T-helper 2 cell treated with Interferon-gamma antibody and Interleukin-4, amounts not matched to agents 5 μg/mL and 100 μg/mL, for 36 hours (primary cell): ENCODE results near the gene TMEM151A.

Experiments used
- DNase-seq: peaks from one replicate; pipeline ENCODE4 v3.0.0; 2021; ENCODE audit warnings: low spot score
- H3K27ac Mint-ChIP-seq: one replicate; pipeline ENCODE4 v1.8.0; 2021; ENCODE audit warnings: mild to moderate bottlenecking, mixed read lengths
- H3K27me3 Mint-ChIP-seq: one replicate; pipeline ENCODE4 v1.8.0; 2021; ENCODE audit warnings: low read depth, mixed read lengths
- H3K36me3 Mint-ChIP-seq: one replicate; pipeline ENCODE4 v1.8.0; 2021; ENCODE audit warnings: low read depth, mixed read lengths
- H3K4me1 Mint-ChIP-seq: one replicate; pipeline ENCODE4 v1.8.0; 2021; ENCODE audit warnings: low read depth, mixed read lengths
- H3K4me3 Mint-ChIP-seq: one replicate; pipeline ENCODE4 v1.8.0; 2022; ENCODE audit warnings: mild to moderate bottlenecking, moderate library complexity, mixed read lengths
- H3K9me3 Mint-ChIP-seq: one replicate; pipeline ENCODE4 v1.8.0; 2021; ENCODE audit warnings: mixed read lengths

Gene TMEM151A

GRCh38 chr11:66324664-66325063 lies 33.0 kb downstream of the TMEM151A start:
- H3K4me1 Mint-ChIP-seq, result peaks cover 20% of the 10 kb centered on the region
- H3K36me3 Mint-ChIP-seq, result no peaks in the 10 kb centered on the region
- H3K9me3 Mint-ChIP-seq, result peaks cover 8% of the 10 kb centered on the region
- H3K4me3 Mint-ChIP-seq, result no peak overlapping the region
- H3K27ac Mint-ChIP-seq, result no peak overlapping the region
- H3K27me3 Mint-ChIP-seq, result peaks cover 5% of the 10 kb centered on the region
- no peak for DNase-seq

DNA sequence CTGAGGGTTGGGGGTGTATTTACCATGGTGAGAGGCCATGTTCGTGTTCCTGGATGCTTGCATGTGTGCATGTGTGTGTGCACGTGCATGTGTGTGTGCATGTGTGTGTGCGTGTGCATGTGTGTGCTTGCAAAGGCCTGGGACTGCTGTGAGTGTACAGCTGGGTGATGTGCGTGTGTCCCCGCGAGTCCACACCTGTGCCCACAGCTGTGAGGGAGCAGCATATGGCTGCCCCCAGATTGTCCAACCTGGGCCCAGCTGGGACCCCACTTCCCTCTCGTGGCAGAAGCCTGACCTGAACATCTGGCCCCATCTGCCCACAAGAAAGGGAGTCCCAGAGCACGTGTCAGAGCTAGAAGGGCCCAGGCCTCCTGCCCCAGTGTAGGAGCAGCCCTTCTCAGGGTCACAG lies 33.6 kb downstream of the TMEM151A start:
- Mint-ChIP-seq H3K9me3 (peaks cover 2% of the 10 kb centered on the region), H3K27ac (no peak overlapping the region), H3K4me3 (no peak overlapping the region), H3K4me1 (peaks cover 20% of the 10 kb centered on the region), H3K27me3 (peaks cover 1% of the 10 kb centered on the region), H3K36me3 (no peaks in the 10 kb centered on the region)
- DNase-seq, result no peak

DNA sequence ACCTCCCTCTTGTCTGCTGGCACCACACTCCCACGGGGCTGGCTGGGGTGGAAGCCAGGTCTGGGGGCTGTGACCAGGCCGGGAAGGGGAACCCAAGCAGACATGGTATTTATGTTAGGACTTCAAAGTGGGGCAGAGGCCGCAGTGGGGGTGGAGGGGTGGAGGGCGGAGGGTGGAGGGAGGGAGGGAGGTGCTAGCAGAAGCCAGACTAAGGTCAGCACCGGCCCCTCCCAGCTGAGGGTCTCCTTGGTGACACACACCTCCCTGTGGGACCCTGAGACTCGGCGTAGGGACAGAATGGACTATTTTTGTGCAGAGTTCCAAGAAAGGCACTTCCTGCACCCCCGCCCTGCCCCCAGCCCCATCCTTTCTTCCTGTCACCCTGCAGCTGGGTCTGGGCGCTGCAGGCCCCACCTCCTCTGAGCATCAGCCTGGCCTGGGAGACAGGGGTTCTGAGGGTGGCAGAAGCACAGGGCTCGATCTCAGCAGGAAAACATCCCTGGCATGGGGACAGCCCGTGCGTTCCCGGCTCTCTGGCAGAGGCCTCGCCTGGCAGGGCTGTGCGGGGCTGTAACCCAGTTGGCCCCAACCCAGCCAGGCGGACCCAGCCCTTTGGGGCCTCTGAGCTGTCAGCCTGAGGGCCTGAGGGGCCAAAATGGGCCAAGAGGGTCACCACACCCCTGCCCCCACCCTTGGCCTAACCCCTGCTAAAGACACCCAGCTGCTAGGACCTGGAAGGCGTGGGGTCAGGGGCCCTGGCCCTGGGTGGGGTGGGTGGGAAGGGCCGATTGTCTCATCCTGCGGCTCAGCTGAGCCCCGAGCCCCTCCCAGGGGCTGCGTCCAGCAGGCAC lies 34.8 kb downstream of the TMEM151A start:
- H3K36me3 Mint-ChIP-seq, result no peaks in the 10 kb centered on the region
- no peaks in the 10 kb centered on the region for H3K27me3 Mint-ChIP-seq
- H3K27ac Mint-ChIP-seq, result peak overlapping the region; percentile 70
- H3K4me3 Mint-ChIP-seq, result no peak overlapping the region
- no peaks in the 10 kb centered on the region for H3K9me3 Mint-ChIP-seq
- DNase-seq, result no peak
- peaks cover 20% of the 10 kb centered on the region for H3K4me1 Mint-ChIP-seq

- DNase-seq, result no peak
- peaks cover 20% of the 10 kb centered on the region for H3K4me1 Mint-ChIP-seq
- no peaks in the 10 kb centered on the region for H3K9me3 Mint-ChIP-seq
- H3K36me3 Mint-ChIP-seq, result no peaks in the 10 kb centered on the region
- H3K27ac Mint-ChIP-seq, result peak overlapping the region; percentile 62
- no peaks in the 10 kb centered on the region for H3K27me3 Mint-ChIP-seq
- peak overlapping the region; percentile 6 for H3K4me3 Mint-ChIP-seq
Measured at GRCh38 chr11:66327171-66328030, 35.7 kb downstream of the TMEM151A start.

DNA sequence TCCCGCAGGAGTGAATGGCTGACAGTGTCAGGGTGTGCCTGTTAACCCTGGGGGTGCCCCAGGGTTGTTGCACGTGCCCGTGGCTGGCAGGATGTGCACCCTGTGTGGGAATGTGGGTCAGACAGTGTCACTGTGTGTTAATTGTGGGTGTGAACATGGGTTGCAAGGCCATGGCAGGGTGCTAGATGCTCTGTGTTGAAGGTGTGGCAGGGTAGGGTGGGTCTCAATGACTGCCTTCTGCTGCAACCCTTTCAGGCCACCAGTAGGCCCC lies 36.3 kb downstream of the TMEM151A start:
- Mint-ChIP-seq H3K4me3 (no peak overlapping the region), H3K36me3 (no peaks in the 10 kb centered on the region), H3K4me1 (peaks cover 20% of the 10 kb centered on the region), H3K27me3 (no peaks in the 10 kb centered on the region), H3K9me3 (no peaks in the 10 kb centered on the region), H3K27ac (peak overlapping the region; percentile 62)
- DNase-seq, result no peak

DNA sequence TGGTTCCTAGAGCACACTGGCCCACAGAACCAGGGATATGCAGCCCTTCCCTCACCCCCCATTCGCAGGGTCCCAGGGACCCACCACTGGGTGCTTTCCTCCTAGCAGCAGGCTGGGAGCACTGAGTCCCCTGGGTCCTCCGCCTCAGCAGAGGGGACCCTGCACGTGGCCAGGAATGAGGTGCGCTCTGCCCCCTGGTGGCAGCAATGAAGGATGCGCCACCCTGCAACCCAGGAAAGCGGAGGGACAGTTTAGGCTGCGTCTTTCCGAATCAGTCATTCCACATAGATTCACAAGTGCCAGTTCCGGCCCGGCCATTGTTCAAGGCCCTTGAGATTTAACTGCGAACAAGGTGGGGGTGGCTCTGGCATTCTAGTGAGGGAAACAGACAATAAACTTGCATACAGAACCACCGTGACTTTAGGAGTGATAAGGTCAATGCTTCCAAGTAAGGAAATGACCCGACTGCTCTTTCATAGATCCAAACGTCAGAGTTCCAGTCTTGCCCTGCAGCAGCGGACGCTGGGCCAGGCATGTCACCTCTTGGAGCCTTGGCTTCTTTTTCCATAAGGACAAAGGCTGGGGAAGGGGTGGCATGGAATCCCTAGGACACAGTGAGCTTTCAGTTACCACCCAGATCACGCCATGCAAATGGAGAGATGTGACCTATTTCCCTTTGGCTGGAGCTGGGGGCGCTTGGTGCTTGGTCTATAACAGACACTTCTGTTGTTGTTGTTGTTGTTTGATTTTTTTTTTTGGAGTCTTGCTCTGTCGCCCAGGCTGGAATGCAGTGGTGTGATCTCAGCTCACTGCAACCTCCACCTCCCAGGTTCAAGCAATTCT lies 36.8 kb downstream of the TMEM151A start:
- peak overlapping the region; percentile 62 for H3K27ac Mint-ChIP-seq
- peak; percentile 79 for DNase-seq
- H3K36me3 Mint-ChIP-seq, result no peaks in the 10 kb centered on the region
- H3K27me3 Mint-ChIP-seq, result no peaks in the 10 kb centered on the region
- H3K4me3 Mint-ChIP-seq, result peak overlapping the region; percentile 55
- no peaks in the 10 kb centered on the region for H3K9me3 Mint-ChIP-seq
- H3K4me1 Mint-ChIP-seq, result peaks cover 20% of the 10 kb centered on the region

DNA sequence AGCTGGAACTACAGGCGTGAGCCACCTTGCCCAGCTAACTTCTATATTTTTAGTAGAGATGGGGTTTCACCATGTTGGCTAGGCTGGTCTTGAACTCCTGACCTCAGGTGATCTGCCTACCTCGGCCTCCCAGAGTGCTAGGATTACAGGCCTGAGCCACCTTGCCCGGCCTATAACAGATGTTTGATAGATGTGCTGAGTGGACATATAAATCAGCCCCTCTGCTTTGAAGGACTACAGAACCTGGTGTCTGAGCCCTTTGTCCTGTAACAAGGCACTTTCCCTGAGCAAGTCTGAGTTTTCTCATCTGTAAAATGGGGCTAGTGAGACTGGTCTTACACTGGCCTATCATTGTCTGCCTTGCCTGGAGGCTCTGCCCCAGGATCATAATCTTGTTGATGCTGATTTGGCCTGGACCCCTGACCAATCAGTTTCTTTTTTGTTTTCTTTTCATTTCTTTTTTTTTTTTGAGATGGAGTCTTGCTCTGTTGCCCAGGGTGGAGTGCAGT lies 37.5 kb downstream of the TMEM151A start:
- no peak for DNase-seq
- no peaks in the 10 kb centered on the region for H3K36me3 Mint-ChIP-seq
- H3K4me1 Mint-ChIP-seq, result peaks cover 20% of the 10 kb centered on the region
- H3K27me3 Mint-ChIP-seq, result no peaks in the 10 kb centered on the region
- H3K27ac Mint-ChIP-seq, result no peak overlapping the region
- H3K4me3 Mint-ChIP-seq, result no peak overlapping the region
- H3K9me3 Mint-ChIP-seq, result no peaks in the 10 kb centered on the region

GRCh38 chr11:66330931-66331330 lies 39.2 kb downstream of the TMEM151A start:
- no peaks in the 10 kb centered on the region for H3K9me3 Mint-ChIP-seq
- H3K36me3 Mint-ChIP-seq, result no peaks in the 10 kb centered on the region
- no peak for DNase-seq
- H3K4me1 Mint-ChIP-seq, result peaks cover 18% of the 10 kb centered on the region
- H3K4me3 Mint-ChIP-seq, result no peak overlapping the region
- H3K27ac Mint-ChIP-seq, result no peak overlapping the region
- H3K27me3 Mint-ChIP-seq, result no peaks in the 10 kb centered on the region

DNA sequence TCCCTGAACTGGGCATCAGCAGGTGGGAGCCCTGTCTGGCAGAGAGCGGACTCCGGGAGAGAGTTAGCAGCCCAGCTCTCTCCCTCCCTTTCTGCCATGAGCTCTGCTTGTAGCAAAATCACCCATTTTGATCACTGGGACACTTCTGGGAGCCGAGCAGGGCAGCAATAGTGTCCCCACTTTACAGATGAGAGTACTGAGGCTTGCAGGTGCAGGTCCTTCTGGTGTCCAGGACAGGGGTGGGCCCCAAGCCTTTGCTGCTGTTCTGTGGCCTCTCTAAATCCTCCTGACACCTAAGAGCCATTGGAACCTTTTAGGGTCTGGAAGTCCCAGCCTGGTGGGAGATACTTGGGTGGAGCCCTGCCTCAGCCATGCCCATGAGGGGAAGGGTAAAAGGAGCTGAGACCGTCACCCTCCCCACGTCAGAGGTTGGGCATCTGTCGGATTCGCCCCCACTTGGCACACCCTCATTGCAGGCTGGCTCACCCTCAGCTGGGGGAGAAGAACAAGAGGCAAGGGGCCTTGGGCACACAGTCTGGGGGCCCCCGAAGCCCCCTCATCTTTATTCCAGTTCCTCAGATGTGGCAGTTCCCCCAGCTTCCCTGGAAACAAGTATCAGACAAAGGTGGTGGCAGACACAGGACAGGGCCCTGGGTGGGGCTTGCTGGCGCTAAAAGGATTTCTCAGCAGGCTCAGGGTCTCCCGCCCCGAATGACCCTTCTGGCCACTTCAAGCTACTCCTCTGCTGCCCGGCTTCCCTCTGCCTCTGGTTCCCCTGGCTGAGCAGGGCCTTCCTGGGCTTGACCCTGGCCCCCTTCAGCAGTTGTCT lies 40.1 kb downstream of the TMEM151A start:
- no peak for DNase-seq
- Mint-ChIP-seq H3K27me3 (no peaks in the 10 kb centered on the region), H3K36me3 (no peaks in the 10 kb centered on the region), H3K9me3 (no peaks in the 10 kb centered on the region), H3K27ac (no peak overlapping the region), H3K4me3 (no peak overlapping the region), H3K4me1 (peaks cover 22% of the 10 kb centered on the region)

GRCh38 chr11:66332371-66333219 lies 40.9 kb downstream of the TMEM151A start:
- Mint-ChIP-seq H3K9me3 (no peaks in the 10 kb centered on the region), H3K27me3 (no peaks in the 10 kb centered on the region), H3K4me1 (peaks cover 23% of the 10 kb centered on the region), H3K36me3 (peaks cover 2% of the 10 kb centered on the region), H3K27ac (no peak overlapping the region), H3K4me3 (no peak overlapping the region)
- no peak for DNase-seq

DNA sequence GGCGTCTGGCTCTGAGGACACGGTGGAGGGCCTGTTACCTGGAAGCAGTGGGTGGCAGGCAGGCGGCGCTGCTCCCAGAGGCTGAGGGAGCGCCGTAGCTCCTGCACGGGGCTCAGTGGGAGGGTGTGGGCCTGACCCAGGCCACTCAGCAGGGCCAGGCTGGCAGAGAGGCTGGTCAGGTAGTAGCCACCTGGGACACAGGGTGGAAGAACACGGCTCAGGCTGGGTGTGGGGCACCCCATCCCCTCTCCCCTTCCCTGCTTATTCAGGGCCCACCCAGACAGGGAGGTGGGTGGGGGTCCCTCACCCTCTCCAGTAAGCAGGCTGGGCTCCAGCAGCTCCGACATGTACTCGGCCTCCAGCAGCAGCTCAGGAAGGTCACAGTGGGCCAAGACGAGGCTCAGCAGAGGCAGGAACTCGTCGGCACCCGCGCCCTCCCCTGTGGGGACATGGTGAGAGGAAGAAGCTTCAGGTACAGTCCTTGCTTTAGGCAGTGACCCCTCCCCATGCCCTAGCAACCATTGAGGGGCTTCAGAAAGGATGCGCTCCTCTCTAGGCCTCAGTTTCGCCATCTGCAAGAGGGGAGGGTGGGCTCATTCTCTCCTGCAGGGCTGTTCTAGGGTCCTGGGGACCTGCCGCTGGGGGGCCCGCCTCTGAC lies 41.7 kb downstream of the TMEM151A start:
- no peaks in the 10 kb centered on the region for H3K9me3 Mint-ChIP-seq
- peaks cover 15% of the 10 kb centered on the region for H3K4me1 Mint-ChIP-seq
- no peak overlapping the region for H3K27ac Mint-ChIP-seq
- H3K27me3 Mint-ChIP-seq, result no peaks in the 10 kb centered on the region
- no peak for DNase-seq
- no peak overlapping the region for H3K4me3 Mint-ChIP-seq
- peaks cover 2% of the 10 kb centered on the region for H3K36me3 Mint-ChIP-seq
